RWPE1 (cell line): ENCODE results near the gene MID1.

Source experiments
- CTCF ChIA-PET: fragments of 350-600 bp; sonication (Branson Sonifier 250); formaldehyde crosslinking; extraction: SDS; loops from one replicate; lab custom pipeline; 2021; lab: Yijun Ruan, JAX
- POLR2A ChIA-PET: fragments of 400-600 bp; formaldehyde crosslinking; extraction: SDS; loops from one replicate; lab custom pipeline; 2020; ENCODE audit warnings: antibody characterized with exemption; ENCODE audit not compliant: low non-redundant PET; lab: Yijun Ruan, JAX
- DNase-seq: peaks from one replicate; pipeline ENCODE4 v3.0.0; 2012; ENCODE audit warnings: low spot score
- H3K27ac ChIP-seq: fragments of 450-650 bp; 2 replicates; pipeline ENCODE4 v1.5.1; 2017
- CTCF ChIP-seq: fragments of 450-650 bp; conservative IDR thresholded peaks from 2 replicates; pipeline ENCODE4 v1.5.1; 2017; ENCODE audit warnings: low read depth, mild to moderate bottlenecking

Gene MID1

DNA sequence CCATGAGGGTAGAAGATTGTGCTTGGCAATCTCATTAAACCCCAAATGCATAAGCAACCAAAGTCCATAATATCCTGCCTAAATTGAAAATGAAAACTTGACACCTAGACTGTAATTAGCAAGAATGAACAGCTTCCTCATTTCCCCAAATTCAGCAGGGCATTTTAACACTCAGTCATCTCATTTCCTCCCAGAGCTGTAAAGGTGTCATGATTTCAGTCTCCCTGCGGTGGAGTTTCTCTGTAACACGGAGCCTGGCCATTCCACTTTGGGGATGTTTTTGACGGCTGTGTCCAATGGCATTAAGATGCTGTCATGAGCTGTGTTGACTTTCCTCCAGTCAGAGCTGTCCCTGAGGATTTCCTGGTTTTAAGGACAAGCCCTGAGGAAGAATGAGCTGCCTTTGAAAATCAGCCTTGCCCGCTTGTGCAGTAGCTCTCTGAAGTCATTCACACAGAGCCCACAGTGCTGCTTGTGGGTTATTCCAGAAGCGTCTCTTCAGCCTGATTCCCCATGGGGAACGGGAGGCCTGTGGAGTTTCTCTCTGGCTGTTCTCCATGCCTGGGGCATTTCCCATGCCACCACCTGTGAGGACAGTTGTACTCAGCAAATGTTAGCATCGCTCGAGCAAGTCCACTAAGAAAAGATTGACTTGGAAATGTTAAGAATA is 187.0 kb downstream of the MID1 start:
- no peak for TF ChIP-seq CTCF
- CTCF ChIA-PET: no interaction called here
- H3K27ac ChIP-seq: no peak overlapping the region
- POLR2A ChIA-PET: no interaction called here
- no peak for DNase-seq

DNA sequence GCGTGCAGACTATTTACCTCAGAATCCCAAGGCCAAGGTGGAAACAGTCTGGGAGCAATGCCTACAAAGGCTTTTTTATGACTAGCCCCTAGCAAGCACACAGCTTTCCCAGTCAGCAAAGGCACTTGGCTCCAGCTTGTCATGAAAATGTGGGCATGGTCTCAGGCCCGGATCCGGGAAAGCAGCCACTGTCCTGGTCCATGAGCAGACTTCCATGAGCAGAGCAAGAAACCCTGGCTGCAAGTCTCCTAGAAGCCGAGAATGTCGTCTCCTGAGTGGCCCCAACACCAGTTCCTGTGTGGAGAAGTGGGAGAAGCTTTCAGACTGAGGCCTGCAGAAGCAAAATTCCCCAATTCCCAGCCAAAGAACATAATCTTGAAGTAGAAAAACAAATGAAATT is 190.5 kb downstream of the MID1 start:
- ChIA-PET CTCF (interaction anchor here (0.6 kb wide), 1 partner anchor 152 kb away, joined by 3 read pairs; no protein-coding TSS in a partner anchor), POLR2A (no interaction called here)
- no peak overlapping the region for H3K27ac ChIP-seq
- no peak for DNase-seq
- TF ChIP-seq CTCF: no peak

- DNase-seq: no peak
- no peak overlapping the region for H3K27ac ChIP-seq
- ChIA-PET CTCF (no interaction called here), POLR2A (no interaction called here)
- TF ChIP-seq CTCF: no peak
These were observed 193.1 kb downstream of the MID1 start for GRCh38 chrX:10427249-10427648.

GRCh38 chrX:10423716-10424115 is 196.7 kb downstream of the MID1 start:
- ChIA-PET CTCF (no interaction called here), POLR2A (no interaction called here)
- TF ChIP-seq CTCF: no peak
- H3K27ac ChIP-seq: no peak overlapping the region
- DNase-seq: no peak

- ChIA-PET POLR2A (no interaction called here), CTCF (no interaction called here)
- no peak for TF ChIP-seq CTCF
- H3K27ac ChIP-seq: no peak overlapping the region
- no peak for DNase-seq
These were observed 200.3 kb downstream of the MID1 start for GRCh38 chrX:10420134-10420533.

DNA sequence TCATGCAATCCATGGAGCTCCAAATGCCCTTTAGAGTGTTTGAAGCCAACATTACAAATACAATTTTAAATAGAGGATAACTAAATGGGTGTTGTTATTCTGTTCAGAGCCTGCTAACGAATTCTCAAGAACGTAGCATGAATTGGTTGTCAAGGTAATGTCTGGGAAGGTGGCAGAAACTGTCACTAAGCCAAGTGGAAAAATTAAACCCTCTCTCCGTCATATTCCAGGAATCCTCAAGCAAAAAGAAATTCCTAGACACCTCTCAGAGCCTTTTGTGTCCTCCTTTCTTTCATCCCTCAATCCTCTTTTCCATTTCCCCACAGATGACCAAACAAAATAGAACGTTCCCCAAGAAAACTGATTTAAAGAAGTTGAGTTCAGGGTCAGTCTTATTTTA is 204.0 kb downstream of the MID1 start:
- POLR2A ChIA-PET: no interaction called here
- DNase-seq: no peak
- CTCF ChIA-PET: no interaction called here
- H3K27ac ChIP-seq: no peak overlapping the region
- TF ChIP-seq CTCF: no peak
